ENCODE measurements around the gene TMEM220.

- TF ChIP-seq ETV6 (CRISPR knock-in tag; IDR thresholded peaks at IDR 0.05), result no peak
- no peak for TF ChIP-seq MAX (CRISPR knock-in tag; IDR thresholded peaks at IDR 0.05)
- TF ChIP-seq CREB1 (CRISPR knock-in tag; IDR thresholded peaks at IDR 0.05), result no peak
- no peak for TF ChIP-seq ZNF232 (CRISPR knock-in tag; IDR thresholded peaks at IDR 0.05)
- no peak for TF ChIP-seq NFYB (CRISPR knock-in tag; conservative IDR thresholded peaks at IDR 0.05; ENCODE audit: low read depth)
- no peak for TF ChIP-seq ZNF121 (CRISPR knock-in tag; IDR thresholded peaks at IDR 0.05)
- TF ChIP-seq ATF2 (CRISPR knock-in tag; IDR thresholded peaks at IDR 0.05; ENCODE audit: borderline replicate concordance, low read depth), result no peak
- TF ChIP-seq NFATC4 (CRISPR knock-in tag; IDR thresholded peaks at IDR 0.05), result no peak
Measured at GRCh38 chr17:10748531-10749181, 18.8 kb upstream of the TMEM220 start.
